ENCODE data around the gene LIPM. TPM values are rescaled to one million over a fixed set of nuclear protein-coding genes. Genes with fewer than 3 reads are reported as not detected.

Gene LIPM
- total RNA-seq, 2 experiments from 2014 or later = not detected

DNA sequence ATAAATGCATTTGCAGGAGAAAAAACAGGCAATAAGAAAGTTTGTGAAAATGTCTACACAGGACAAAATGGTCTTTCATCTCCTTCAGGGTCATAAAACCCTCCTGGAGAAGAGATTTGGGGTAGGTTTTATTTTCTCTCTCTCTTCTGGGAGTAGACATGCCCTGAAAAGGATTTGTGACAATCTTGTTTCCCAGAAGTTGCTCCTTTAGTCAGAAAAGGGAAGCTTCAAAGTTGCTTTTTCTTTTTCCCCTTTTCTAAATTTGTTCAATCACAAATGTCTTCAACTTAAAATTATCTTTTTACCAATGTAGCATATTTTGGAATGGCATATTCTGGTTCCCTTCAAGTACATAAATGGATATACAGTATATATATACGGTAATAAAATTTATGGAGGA lies 58.5 kb downstream of the LIPM start:
- H3K4me3 Mint-ChIP-seq = no peak overlapping the region
- no peak overlapping the region for H3K27ac Mint-ChIP-seq
- ATAC-seq (no peak), DNase-seq (no peak)
- H3K4me1 Mint-ChIP-seq (ENCODE audit: low read depth) = no peaks in the 10 kb centered on the region
- H3K9me3 Mint-ChIP-seq (ENCODE audit: insufficient read depth) = no peaks in the 10 kb centered on the region
- H3K27me3 Mint-ChIP-seq (ENCODE audit: low read depth) = peaks cover 3% of the 10 kb centered on the region
- H3K36me3 Mint-ChIP-seq (ENCODE audit: low read depth) = no peaks in the 10 kb centered on the region
- ChIA-PET CTCF (interaction anchor here (1.4 to 8.8 kb wide), 2 partner anchors 25 to 29 kb away, joined by 3 to 54 read pairs; no protein-coding TSS in a partner anchor), POLR2A (no interaction called here)

DNA sequence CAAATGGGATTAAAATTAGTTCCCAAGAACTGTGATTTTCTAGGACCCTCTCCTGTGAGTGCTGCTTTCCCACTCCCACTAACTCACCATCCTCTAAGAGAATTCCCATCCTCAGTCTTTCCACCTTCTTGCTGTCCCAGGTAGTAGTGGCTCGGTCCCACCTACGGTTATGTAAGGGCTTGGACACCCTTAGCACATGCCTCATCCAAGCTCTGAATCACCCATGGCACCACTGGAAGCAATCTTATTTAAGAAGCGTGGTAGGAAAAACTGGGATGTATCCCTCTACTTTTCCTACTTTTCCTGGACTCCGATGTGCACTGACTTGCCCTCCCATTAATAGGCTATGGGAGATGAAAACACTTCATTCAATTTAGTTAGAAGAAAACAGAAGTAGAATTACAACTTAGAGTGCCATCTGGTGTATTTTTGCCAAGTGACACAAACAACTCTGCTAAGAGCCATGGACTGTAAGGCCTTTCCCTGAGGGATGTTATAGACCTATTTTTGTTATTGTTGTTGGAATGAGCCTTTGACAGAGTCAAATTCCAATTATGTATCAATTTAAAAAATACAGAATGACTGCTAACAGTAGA lies 62.8 kb downstream of the LIPM start:
- ATAC-seq (no peak), DNase-seq (no peak)
- ChIA-PET CTCF (interaction anchor here (0.7 to 8.8 kb wide), 6 partner anchors 8 to 299 kb away, joined by 3 to 54 read pairs (median 6); partner anchors contain the start of genes ANKRD22 and STAMBPL1), POLR2A (no interaction called here)
- Mint-ChIP-seq H3K9me3 (ENCODE audit: insufficient read depth) (no peaks in the 10 kb centered on the region), H3K27me3 (ENCODE audit: low read depth) (peaks cover 3% of the 10 kb centered on the region), H3K4me1 (ENCODE audit: low read depth) (peaks cover 2% of the 10 kb centered on the region), H3K27ac (no peak overlapping the region), H3K36me3 (ENCODE audit: low read depth) (no peaks in the 10 kb centered on the region), H3K4me3 (no peak overlapping the region)

GRCh38 chr10:88866454-88866853 lies 63.9 kb downstream of the LIPM start:
- H3K27me3 Mint-ChIP-seq (ENCODE audit: low read depth) = peaks cover 3% of the 10 kb centered on the region
- H3K36me3 Mint-ChIP-seq (ENCODE audit: low read depth) = no peaks in the 10 kb centered on the region
- no peaks in the 10 kb centered on the region for H3K9me3 Mint-ChIP-seq (ENCODE audit: insufficient read depth)
- no peak overlapping the region for H3K4me3 Mint-ChIP-seq
- H3K27ac Mint-ChIP-seq = no peak overlapping the region
- peaks cover 2% of the 10 kb centered on the region for H3K4me1 Mint-ChIP-seq (ENCODE audit: low read depth)
- no peak for DNase-seq
- CTCF ChIA-PET = interaction anchor here (8.8 kb wide), 1 partner anchor 31 kb away, joined by 54 read pairs; no protein-coding TSS in a partner anchor
- POLR2A ChIA-PET = no interaction called here
- ATAC-seq = no peak

- DNase-seq (no peak), ATAC-seq (no peak)
- ChIA-PET POLR2A (interaction anchor here (1.7 kb wide), 1 partner anchor 10 kb away, joined by 12 read pairs; the partner anchor contains the start of gene STAMBPL1), CTCF (interaction anchor here (0.9 to 1.9 kb wide), 6 partner anchors 10 to 60 kb away, joined by 3 to 11 read pairs (median 6); partner anchors contain the start of gene STAMBPL1)
- Mint-ChIP-seq H3K27me3 (ENCODE audit: low read depth) (no peaks in the 10 kb centered on the region), H3K4me3 (no peak overlapping the region), H3K9me3 (ENCODE audit: insufficient read depth) (no peaks in the 10 kb centered on the region), H3K36me3 (ENCODE audit: low read depth) (no peaks in the 10 kb centered on the region), H3K27ac (no peak overlapping the region), H3K4me1 (ENCODE audit: low read depth) (peaks cover 2% of the 10 kb centered on the region)
Measured at GRCh38 chr10:88870089-88870488, 67.6 kb downstream of the LIPM start.

Other genes with a start within 250 kb of the LIPM start
- 1 to 10 TPM; 2.5 to 3.3 TPM for gene RNLS, start 219.4 kb upstream of the LIPM start, total RNA-seq
- not detected for gene LIPJ, start 216.0 kb upstream of the LIPM start, total RNA-seq
- not detected for gene LIPF, start 138.3 kb upstream of the LIPM start, total RNA-seq
- not detected for gene LIPK, start 96.5 kb upstream of the LIPM start, total RNA-seq
- not detected for gene LIPN, start 42.7 kb upstream of the LIPM start, total RNA-seq
- gene ANKRD22, start 49.1 kb downstream of the LIPM start, total RNA-seq = under 1 TPM in 1 of 2 experiments, not detected in 1; 0.45 TPM
- gene STAMBPL1, start 77.5 kb downstream of the LIPM start, total RNA-seq = 10 to 100 TPM; 67.6 TPM
- 10 to 100 TPM; 12.9 to 15.0 TPM for gene ACTA2, start 150.0 kb downstream of the LIPM start, total RNA-seq
- 10 to 100 TPM; 58.5 to 62.6 TPM for gene FAS, start 188.1 kb downstream of the LIPM start, total RNA-seq

All from activated CD8-positive, alpha-beta T cell treated with anti-CD3 and anti-CD28 coated beads, Interleukin-2, amount 10 ng/mL, durations not matched to agents 7 days and 5 days (primary cell).